Measurements from ENCODE around the gene TSHZ2.

Gene TSHZ2

GRCh38 chr20:53274807-53275206, 302.6 kb downstream of the TSHZ2 start:
- Histone ChIP-seq H3K9ac (ENCODE audit: low read depth, low read length) (no peak overlapping the region), H3K27me3 (ENCODE audit: insufficient read depth, low read length) (no peaks in the 10 kb centered on the region), H3K36me3 (ENCODE audit: insufficient read depth, low read depth, low read length) (no peaks in the 10 kb centered on the region), H3K4me1 (ENCODE audit: insufficient read depth, low read length) (no peaks in the 10 kb centered on the region), H3K9me3 (ENCODE audit: insufficient read depth, low read depth, low read length) (no peaks in the 10 kb centered on the region), H3K27ac (ENCODE audit: low read length) (no peak overlapping the region), H3K4me3 (ENCODE audit: low read length) (no peak overlapping the region)

- no peak overlapping the region for H3K9ac ChIP-seq (ENCODE audit: low read depth, low read length)
- no peaks in the 10 kb centered on the region for H3K27me3 ChIP-seq (ENCODE audit: insufficient read depth, low read length)
- peaks cover 4% of the 10 kb centered on the region; the same call in 1 of the 2 replicates for H3K4me1 ChIP-seq (ENCODE audit: insufficient read depth, low read length)
- no peak overlapping the region for H3K27ac ChIP-seq (ENCODE audit: low read length)
- H3K9me3 ChIP-seq (ENCODE audit: insufficient read depth, low read depth, low read length): no peaks in the 10 kb centered on the region
- H3K4me3 ChIP-seq (ENCODE audit: low read length): no peak overlapping the region
- no peaks in the 10 kb centered on the region for H3K36me3 ChIP-seq (ENCODE audit: insufficient read depth, low read depth, low read length)
Observed at GRCh38 chr20:53276143-53276542, 304.0 kb downstream of the TSHZ2 start.

GRCh38 chr20:53278555-53278954, 306.4 kb downstream of the TSHZ2 start:
- Histone ChIP-seq H3K4me3 (ENCODE audit: low read length) (no peak overlapping the region), H3K9ac (ENCODE audit: low read depth, low read length) (no peak overlapping the region), H3K27me3 (ENCODE audit: insufficient read depth, low read length) (no peaks in the 10 kb centered on the region), H3K9me3 (ENCODE audit: insufficient read depth, low read depth, low read length) (no peaks in the 10 kb centered on the region), H3K36me3 (ENCODE audit: insufficient read depth, low read depth, low read length) (no peaks in the 10 kb centered on the region), H3K27ac (ENCODE audit: low read length) (no peak overlapping the region), H3K4me1 (ENCODE audit: insufficient read depth, low read length) (peaks cover 23% of the 10 kb centered on the region)

GRCh38 chr20:53279735-53280134, 307.6 kb downstream of the TSHZ2 start:
- no peaks in the 10 kb centered on the region for H3K9me3 ChIP-seq (ENCODE audit: insufficient read depth, low read depth, low read length)

GRCh38 chr20:53281557-53282117, 309.5 kb downstream of the TSHZ2 start:
- Histone ChIP-seq H3K4me3 (ENCODE audit: low read length) (peak overlapping the region; percentile 9; the same call in 1 of the 2 replicates), H3K27ac (ENCODE audit: low read length) (no peak overlapping the region)

More at GRCh38 chr20:53279735-53280134, 307.6 kb downstream of the TSHZ2 start:
- H3K27ac ChIP-seq (ENCODE audit: low read length): no peak overlapping the region
- H3K36me3 ChIP-seq (ENCODE audit: insufficient read depth, low read depth, low read length): no peaks in the 10 kb centered on the region
- peaks cover 32% of the 10 kb centered on the region for H3K4me1 ChIP-seq (ENCODE audit: insufficient read depth, low read length)
- no peak overlapping the region for H3K9ac ChIP-seq (ENCODE audit: low read depth, low read length)
- H3K4me3 ChIP-seq (ENCODE audit: low read length): no peak overlapping the region
- no peaks in the 10 kb centered on the region for H3K27me3 ChIP-seq (ENCODE audit: insufficient read depth, low read length)

GRCh38 chr20:53282217-53282955, 310.2 kb downstream of the TSHZ2 start:
- H3K27ac ChIP-seq (ENCODE audit: low read length): no peak overlapping the region
- no peaks in the 10 kb centered on the region for H3K36me3 ChIP-seq (ENCODE audit: insufficient read depth, low read depth, low read length)
- H3K27me3 ChIP-seq (ENCODE audit: insufficient read depth, low read length): no peaks in the 10 kb centered on the region
- H3K9me3 ChIP-seq (ENCODE audit: insufficient read depth, low read depth, low read length): no peaks in the 10 kb centered on the region
- H3K4me3 ChIP-seq (ENCODE audit: low read length): peak overlapping the region; percentile 49
- peaks cover 32% of the 10 kb centered on the region for H3K4me1 ChIP-seq (ENCODE audit: insufficient read depth, low read length)
- no peak overlapping the region for H3K9ac ChIP-seq (ENCODE audit: low read depth, low read length)

More at GRCh38 chr20:53281557-53282117, 309.5 kb downstream of the TSHZ2 start:
- Histone ChIP-seq H3K27me3 (ENCODE audit: insufficient read depth, low read length) (no peaks in the 10 kb centered on the region), H3K9ac (ENCODE audit: low read depth, low read length) (no peak overlapping the region), H3K4me1 (ENCODE audit: insufficient read depth, low read length) (peaks cover 32% of the 10 kb centered on the region), H3K36me3 (ENCODE audit: insufficient read depth, low read depth, low read length) (no peaks in the 10 kb centered on the region), H3K9me3 (ENCODE audit: insufficient read depth, low read depth, low read length) (no peaks in the 10 kb centered on the region)

GRCh38 chr20:53283011-53283410, 310.9 kb downstream of the TSHZ2 start:
- Histone ChIP-seq H3K9me3 (ENCODE audit: insufficient read depth, low read depth, low read length) (no peaks in the 10 kb centered on the region), H3K4me3 (ENCODE audit: low read length) (peak overlapping the region; percentile 49)

GRCh38 chr20:53283597-53283996, 311.4 kb downstream of the TSHZ2 start:
- Histone ChIP-seq H3K4me3 (ENCODE audit: low read length) (no peak overlapping the region), H3K4me1 (ENCODE audit: insufficient read depth, low read length) (peaks cover 32% of the 10 kb centered on the region), H3K9me3 (ENCODE audit: insufficient read depth, low read depth, low read length) (no peaks in the 10 kb centered on the region), H3K27ac (ENCODE audit: low read length) (no peak overlapping the region), H3K36me3 (ENCODE audit: insufficient read depth, low read depth, low read length) (no peaks in the 10 kb centered on the region), H3K9ac (ENCODE audit: low read depth, low read length) (no peak overlapping the region), H3K27me3 (ENCODE audit: insufficient read depth, low read length) (no peaks in the 10 kb centered on the region)

More at GRCh38 chr20:53283011-53283410, 310.9 kb downstream of the TSHZ2 start:
- H3K9ac ChIP-seq (ENCODE audit: low read depth, low read length): no peak overlapping the region
- peaks cover 32% of the 10 kb centered on the region for H3K4me1 ChIP-seq (ENCODE audit: insufficient read depth, low read length)
- H3K27me3 ChIP-seq (ENCODE audit: insufficient read depth, low read length): no peaks in the 10 kb centered on the region
- H3K27ac ChIP-seq (ENCODE audit: low read length): no peak overlapping the region
- H3K36me3 ChIP-seq (ENCODE audit: insufficient read depth, low read depth, low read length): no peaks in the 10 kb centered on the region

GRCh38 chr20:53284256-53284655, 312.1 kb downstream of the TSHZ2 start:
- no peaks in the 10 kb centered on the region for H3K27me3 ChIP-seq (ENCODE audit: insufficient read depth, low read length)

GRCh38 chr20:53284696-53285095, 312.5 kb downstream of the TSHZ2 start:
- Histone ChIP-seq H3K9ac (ENCODE audit: low read depth, low read length) (no peak overlapping the region), H3K27me3 (ENCODE audit: insufficient read depth, low read length) (no peaks in the 10 kb centered on the region), H3K4me1 (ENCODE audit: insufficient read depth, low read length) (peaks cover 32% of the 10 kb centered on the region), H3K27ac (ENCODE audit: low read length) (no peak overlapping the region), H3K9me3 (ENCODE audit: insufficient read depth, low read depth, low read length) (no peaks in the 10 kb centered on the region), H3K36me3 (ENCODE audit: insufficient read depth, low read depth, low read length) (no peaks in the 10 kb centered on the region), H3K4me3 (ENCODE audit: low read length) (no peak overlapping the region)

More at GRCh38 chr20:53284256-53284655, 312.1 kb downstream of the TSHZ2 start:
- no peak overlapping the region for H3K27ac ChIP-seq (ENCODE audit: low read length)
- H3K9ac ChIP-seq (ENCODE audit: low read depth, low read length): no peak overlapping the region
- no peak overlapping the region for H3K4me3 ChIP-seq (ENCODE audit: low read length)
- no peaks in the 10 kb centered on the region for H3K36me3 ChIP-seq (ENCODE audit: insufficient read depth, low read depth, low read length)
- H3K4me1 ChIP-seq (ENCODE audit: insufficient read depth, low read length): peaks cover 32% of the 10 kb centered on the region
- no peaks in the 10 kb centered on the region for H3K9me3 ChIP-seq (ENCODE audit: insufficient read depth, low read depth, low read length)

GRCh38 chr20:53287357-53288042, 315.3 kb downstream of the TSHZ2 start:
- no peak overlapping the region for H3K4me3 ChIP-seq (ENCODE audit: low read length)
- H3K27me3 ChIP-seq (ENCODE audit: insufficient read depth, low read length): no peaks in the 10 kb centered on the region
- no peaks in the 10 kb centered on the region for H3K36me3 ChIP-seq (ENCODE audit: insufficient read depth, low read depth, low read length)
- no peak overlapping the region for H3K27ac ChIP-seq (ENCODE audit: low read length)
- no peaks in the 10 kb centered on the region for H3K9me3 ChIP-seq (ENCODE audit: insufficient read depth, low read depth, low read length)
- H3K9ac ChIP-seq (ENCODE audit: low read depth, low read length): no peak overlapping the region
- peaks cover 17% of the 10 kb centered on the region for H3K4me1 ChIP-seq (ENCODE audit: insufficient read depth, low read length)

All from iPS-20b (cell line).